NCI-H460 (cell line): ENCODE measurements around the gene HIGD1A. TPM values are rescaled to one million over a fixed set of nuclear protein-coding genes. Genes with fewer than 3 reads are reported as not detected.
"Not testable (repeated sequence)": the region's sequence is repeated elsewhere in the genome, so short reads cannot be mapped to it uniquely, and the experiment has no call there.

Experiments used
- DNase-seq: peaks from one replicate; pipeline ENCODE4 v3.0.0-alpha.2; 2016; ENCODE audit warnings: low read depth; ENCODE audit errors: extremely low read depth
- total RNA-seq: library from RNA; depleted of rRNA; stranded (reverse); fragments of >200 nt; shearing (Covaris generic); gene quantifications from 2 replicates; pipeline ENCODE4 v1.2.3, GENCODE V29; 2014

The HIGD1A gene
- total RNA-seq, 1 experiment from 2014 or later, result 123 TPM

DNA sequence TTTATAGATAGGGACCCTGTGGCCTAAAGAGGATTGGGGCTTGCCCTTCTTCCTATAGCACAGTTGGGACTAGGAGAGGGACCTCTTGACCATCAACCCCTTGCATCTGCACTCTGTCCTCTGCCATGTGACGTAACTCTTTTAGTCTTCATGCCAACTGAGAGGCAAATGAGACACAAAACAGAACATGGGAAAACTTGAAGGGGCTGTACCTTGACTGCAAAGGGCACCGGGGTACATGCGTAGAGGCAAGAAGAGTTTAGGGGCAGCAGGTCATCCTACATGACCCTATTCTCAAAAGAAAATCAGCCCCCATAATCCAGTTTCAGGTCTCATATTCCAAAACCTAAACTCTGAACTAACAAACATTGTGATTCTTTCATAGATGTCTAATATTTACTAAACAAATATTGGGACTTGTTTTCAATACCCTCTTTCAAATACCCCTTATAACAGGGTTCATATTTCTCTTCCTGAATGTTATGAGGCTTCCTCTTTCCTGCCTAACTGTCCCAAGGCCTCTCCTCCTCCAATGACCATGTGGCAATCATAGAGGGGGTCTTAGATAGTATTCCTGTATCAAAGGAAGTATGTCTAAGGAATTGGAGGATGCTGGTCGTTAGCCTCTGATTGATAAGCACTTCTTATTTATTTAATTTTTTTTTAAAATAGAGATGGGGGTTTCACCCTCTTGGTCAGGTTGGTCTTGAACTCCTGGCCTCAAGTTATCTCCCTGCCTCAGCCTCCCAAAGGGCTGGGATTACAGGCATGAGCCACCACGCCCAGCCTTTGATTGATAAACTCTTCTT lies 25.5 kb upstream of the HIGD1A start:
- DNase-seq, result no peak

DNA sequence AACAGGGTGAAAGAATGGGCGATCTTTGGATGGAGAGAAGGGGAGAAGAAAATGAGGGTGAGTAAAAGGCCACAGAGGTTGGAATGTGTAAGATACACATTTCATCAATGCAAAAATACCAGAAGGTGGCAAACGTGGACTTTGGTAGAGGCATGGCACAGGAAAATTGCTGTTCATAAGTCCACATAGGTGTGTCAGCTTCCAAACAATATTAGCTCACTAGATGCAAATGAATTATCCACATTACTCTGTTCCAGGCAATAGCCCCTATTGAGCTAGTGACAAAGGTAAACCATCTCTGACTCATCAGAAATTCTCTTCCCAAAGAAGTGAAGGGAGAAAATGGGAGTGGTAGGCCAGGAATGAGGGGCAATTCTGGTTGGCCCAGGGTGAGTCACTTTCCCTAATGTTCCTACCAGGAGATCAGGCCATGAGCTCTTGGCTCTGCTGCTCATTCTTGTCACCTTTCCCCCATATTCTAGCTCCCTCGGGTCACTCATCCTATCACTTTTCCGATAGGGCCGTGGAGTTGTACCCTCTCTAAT lies 24.9 kb upstream of the HIGD1A start:
- DNase-seq, result no peak

- no peak for DNase-seq
Measured at GRCh38 chr3:42827654-42828053, 23.4 kb upstream of the HIGD1A start.

GRCh38 chr3:42827023-42827422 lies 22.7 kb upstream of the HIGD1A start:
- DNase-seq, result no peak

- DNase-seq, result no peak
Measured at GRCh38 chr3:42826141-42826540, 21.9 kb upstream of the HIGD1A start.

DNA sequence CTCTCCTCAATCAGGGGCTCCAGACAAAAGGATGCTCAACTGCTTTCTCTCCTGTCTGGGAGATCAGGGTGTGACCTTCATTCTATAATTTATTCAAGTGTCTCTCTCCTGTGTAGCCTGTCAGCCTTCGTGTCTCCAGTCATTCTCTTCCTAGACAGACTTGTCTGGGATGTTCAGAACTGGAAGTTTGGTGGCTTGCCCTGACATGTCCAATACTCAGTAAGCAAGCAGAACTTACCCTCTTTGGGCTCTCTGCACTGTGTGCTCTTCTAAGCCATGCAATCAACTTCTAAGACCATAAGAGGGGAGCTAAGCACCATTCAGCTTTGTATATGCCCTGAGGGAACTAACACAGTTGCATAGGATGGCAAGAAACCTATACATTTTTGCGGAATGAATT lies 19.1 kb upstream of the HIGD1A start:
- no peak for DNase-seq

DNA sequence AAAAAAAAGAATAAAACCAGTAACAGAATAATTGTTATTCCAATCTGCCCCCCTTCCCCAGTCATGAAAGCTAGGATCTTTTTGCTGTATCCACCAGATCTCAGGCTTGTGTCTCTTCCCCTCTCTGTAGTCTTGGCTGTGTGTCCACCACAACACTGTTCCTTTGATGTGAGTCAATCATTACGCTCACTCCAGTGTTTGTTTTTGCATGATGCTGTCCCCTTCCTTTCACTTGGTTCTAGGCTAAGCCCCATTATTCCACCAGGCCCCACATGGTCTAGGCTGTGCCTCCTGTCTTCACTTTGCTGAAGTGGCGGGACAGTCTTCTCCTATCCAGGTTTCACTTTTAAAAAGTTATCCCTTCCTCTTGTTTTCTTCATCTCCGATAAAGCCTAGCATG lies 18.5 kb upstream of the HIGD1A start:
- DNase-seq, result no peak

DNA sequence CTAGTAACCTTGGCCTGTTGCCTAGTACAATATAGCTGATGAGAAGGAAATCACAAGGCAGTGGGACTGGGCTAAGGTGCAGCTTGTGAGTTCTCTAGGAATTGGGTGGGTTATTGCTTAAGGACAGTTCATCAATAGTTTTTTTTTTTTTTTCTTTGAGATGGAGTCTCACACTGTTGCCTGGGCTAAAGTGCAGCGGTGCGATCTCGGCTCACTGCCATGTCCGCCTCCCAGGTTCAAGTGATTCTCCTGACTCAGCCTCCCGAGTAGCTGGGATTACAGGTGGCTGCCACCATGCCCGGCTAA lies 16.4 kb upstream of the HIGD1A start:
- no peak for DNase-seq

- no peak for DNase-seq
Measured at GRCh38 chr3:42819351-42819965, 15.2 kb upstream of the HIGD1A start.

GRCh38 chr3:42815826-42816225 lies 11.5 kb upstream of the HIGD1A start:
- no peak for DNase-seq

GRCh38 chr3:42814914-42815507 lies 10.7 kb upstream of the HIGD1A start:
- no peak for DNase-seq

DNA sequence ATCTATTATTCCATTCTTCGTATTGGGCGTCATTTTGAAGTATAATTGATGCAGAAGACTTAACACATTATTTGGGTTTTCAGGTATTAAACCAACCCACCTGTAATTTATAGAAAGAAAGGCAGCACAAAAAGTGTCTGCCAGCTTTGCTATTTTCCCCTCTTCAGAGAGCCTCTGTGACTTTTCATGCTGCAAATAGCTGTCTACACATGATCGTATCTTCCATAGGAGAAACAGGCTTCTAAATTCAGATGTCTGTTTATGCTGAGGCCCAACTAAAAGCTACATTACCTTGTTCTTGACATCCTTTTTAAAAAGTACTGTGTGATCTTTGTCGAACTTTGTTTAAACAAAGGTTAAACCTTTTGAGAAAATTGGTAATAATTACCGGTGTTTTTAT lies 10.0 kb upstream of the HIGD1A start:
- DNase-seq, result no peak

DNA sequence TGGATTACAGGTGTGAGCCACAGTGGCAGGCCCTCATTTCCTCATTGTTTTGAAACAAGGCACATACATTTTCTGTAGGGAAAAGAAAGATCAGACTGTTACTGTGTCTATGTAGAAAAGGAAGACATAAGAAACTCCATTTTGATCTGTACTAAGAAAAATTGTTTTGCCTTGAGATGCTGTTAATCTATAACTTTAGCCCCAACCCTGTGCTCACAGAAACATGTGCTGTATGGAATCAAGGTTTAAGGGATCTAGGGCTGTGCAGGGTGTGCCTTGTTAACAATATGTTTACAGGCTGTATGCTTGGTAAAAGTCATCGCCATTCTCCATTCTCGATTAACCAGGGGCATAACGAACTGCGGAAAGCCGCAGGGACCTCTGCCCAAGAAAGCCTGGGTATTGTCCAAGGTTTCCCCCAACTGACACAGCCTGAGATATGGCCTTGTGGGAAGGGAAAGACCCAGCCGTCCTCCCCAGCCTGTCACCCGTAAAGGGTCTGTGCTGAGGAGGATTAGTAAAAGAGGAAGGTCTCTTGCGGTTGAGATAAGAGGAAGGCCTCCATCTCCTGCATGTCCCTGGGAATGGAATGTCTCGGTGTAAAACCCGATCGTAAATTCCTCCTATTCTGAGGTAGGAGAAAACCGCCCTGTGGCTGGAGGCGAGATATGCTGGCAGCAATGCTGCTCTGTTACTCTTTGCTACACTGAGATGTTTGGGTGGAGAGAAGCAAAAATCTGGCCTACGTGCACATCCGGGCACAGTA lies 7.0 kb upstream of the HIGD1A start:
- not testable (repeated sequence) for DNase-seq

GRCh38 chr3:42810706-42811105 lies 6.4 kb upstream of the HIGD1A start:
- not testable (repeated sequence) for DNase-seq

- no peak for DNase-seq
Measured at GRCh38 chr3:42809202-42809601, 4.9 kb upstream of the HIGD1A start, which contains the start of gene ACKR2. TSS of gene ACKR2 (plus strand) at chr3:42809445. CDS start at chr3:42864503, 55,058 bp downstream.

- no peak for DNase-seq
Measured at GRCh38 chr3:42807929-42808328, 3.6 kb upstream of the HIGD1A start.

DNA sequence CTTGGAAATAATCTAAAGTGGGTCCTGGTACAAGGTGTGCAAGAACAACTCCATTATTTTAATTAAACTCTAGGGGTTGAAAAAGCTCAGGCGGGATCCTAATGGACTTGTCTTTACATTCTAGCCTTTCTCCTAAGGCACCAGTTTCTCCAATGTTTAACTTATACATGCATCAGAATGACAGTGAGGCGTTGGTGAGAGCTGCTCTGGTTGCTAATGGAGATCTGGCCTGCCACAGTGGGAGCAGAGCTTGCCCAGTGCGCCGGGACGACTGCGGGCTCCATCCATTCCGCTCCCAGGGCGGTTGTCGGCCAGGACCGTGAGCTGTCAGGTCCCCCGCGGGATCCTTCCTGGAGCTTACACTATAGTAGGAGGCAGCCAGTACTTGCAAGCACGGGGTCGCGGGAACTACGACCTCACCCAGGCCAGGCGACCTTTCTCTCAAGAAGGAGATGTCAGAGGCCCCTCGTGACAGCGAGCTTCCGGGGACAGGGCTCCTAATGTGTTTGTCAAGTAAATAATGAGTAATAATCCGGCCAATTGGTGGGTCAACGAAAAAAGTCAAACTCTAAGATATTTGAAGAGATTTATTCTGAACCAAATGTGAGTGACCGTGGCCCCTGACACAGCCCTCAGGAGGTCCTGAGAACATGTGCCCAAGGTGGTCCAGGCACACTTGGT lies 991 bp upstream of the HIGD1A start:
- DNase-seq, result no peak

- no peak for DNase-seq
Measured at GRCh38 chr3:42804831-42805132, 492 bp upstream of the HIGD1A start.

DNA sequence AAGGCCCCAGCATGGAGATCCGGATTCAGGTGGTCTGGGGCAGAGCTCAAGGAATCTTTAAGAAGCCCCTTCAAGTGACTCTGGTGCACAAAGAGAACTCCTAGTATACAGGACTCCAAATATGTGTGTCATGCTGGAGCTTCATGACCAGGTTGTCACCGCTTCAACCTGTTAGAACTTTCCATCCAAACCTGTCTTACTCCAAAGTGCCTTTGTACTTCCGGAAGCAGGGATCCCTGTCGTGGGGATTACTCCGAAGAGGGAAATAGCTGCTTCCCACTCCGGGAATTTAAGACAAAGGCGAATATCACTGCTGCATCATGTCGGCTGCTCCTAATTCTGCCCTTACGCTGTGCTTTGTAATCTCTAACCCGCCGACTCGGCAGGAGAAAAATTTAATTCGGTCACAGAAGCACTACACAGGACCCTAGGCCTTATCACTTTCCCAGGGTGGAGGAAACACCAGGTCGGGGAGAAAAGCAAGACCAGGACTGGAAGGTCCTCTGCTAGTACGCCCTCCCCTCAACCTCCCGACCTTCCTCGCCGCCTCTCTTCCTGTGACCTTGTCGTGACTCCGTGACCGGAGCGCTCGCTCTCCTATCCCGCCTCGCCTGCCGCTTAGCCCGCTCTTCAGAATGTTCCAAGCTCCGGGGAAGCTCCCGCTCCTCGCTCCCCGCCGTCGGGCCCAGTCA lies 730 bp downstream of the HIGD1A start:
- no peak for DNase-seq

- no peak for DNase-seq
Measured at GRCh38 chr3:42802876-42803413, 1.3 kb downstream of the HIGD1A start.
